GM19193 (cell line): ENCODE results near the gene CD2.

Experiments
- POLR2A ChIP-seq: IDR thresholded peaks from 4 replicates; pipeline ENCODE4 v1.6.1; 2011; ENCODE audit not compliant: insufficient read depth, insufficient read length; ENCODE audit errors: extremely low read depth

Gene CD2

GRCh38 chr1:116722016-116722838, 32.0 kb upstream of the CD2 start:
- no peak for TF ChIP-seq POLR2A

GRCh38 chr1:116724765-116725375, 29.4 kb upstream of the CD2 start:
- no peak for TF ChIP-seq POLR2A

- TF ChIP-seq POLR2A, result no peak
Measured at GRCh38 chr1:116725798-116726197, 28.4 kb upstream of the CD2 start.

GRCh38 chr1:116726872-116727820, 27.1 kb upstream of the CD2 start:
- no peak for TF ChIP-seq POLR2A

- no peak for TF ChIP-seq POLR2A
Measured at GRCh38 chr1:116731439-116731838, 22.8 kb upstream of the CD2 start.

GRCh38 chr1:116732726-116733125, 21.5 kb upstream of the CD2 start:
- TF ChIP-seq POLR2A, result no peak

- no peak for TF ChIP-seq POLR2A
Measured at GRCh38 chr1:116733476-116734365, 20.5 kb upstream of the CD2 start.

- TF ChIP-seq POLR2A, result no peak
Measured at GRCh38 chr1:116735246-116735645, 19.0 kb upstream of the CD2 start.

- TF ChIP-seq POLR2A, result no peak
Measured at GRCh38 chr1:116737020-116737854, 17.0 kb upstream of the CD2 start.

GRCh38 chr1:116737855-116738321, 16.3 kb upstream of the CD2 start:
- TF ChIP-seq POLR2A, result no peak

- TF ChIP-seq POLR2A, result no peak
Measured at GRCh38 chr1:116738673-116739370, 15.4 kb upstream of the CD2 start.

GRCh38 chr1:116739371-116740012, 14.7 kb upstream of the CD2 start:
- TF ChIP-seq POLR2A, result no peak
